CD4-positive, alpha-beta T cell (primary cell): ENCODE measurements around the gene PRKCSH. TPM values are rescaled to one million over a fixed set of nuclear protein-coding genes. Genes with fewer than 3 reads are reported as not detected.

Experiments
- ATAC-seq: fragments of 200-7000 bp; cut with Tn5 transposase; one replicate; pipeline ENCODE4 v1.10.0; 2022; ENCODE audit warnings: mild to moderate bottlenecking; ENCODE audit not compliant: poor library complexity
- CTCF ChIA-PET: fragments of 350-600 bp; sonication (Branson Sonifier 250); formaldehyde crosslinking; loops from one replicate; lab custom pipeline; 2021; ENCODE audit warnings: antibody characterized with exemption, inconsistent platforms; lab: Charles Lee
- POLR2A ChIA-PET: fragments of 350-600 bp; sonication (Branson Sonifier 250); formaldehyde crosslinking; loops from one replicate; lab custom pipeline; 2021; ENCODE audit warnings: antibody characterized with exemption, inconsistent platforms; lab: Charles Lee
- DNase-seq, 14 experiments: peaks; one replicate each; pipeline ENCODE4 v3.0.0-alpha.2; 2013 to 2020; ENCODE audit warnings: mixed read lengths in 2 of 14
- H3K27ac ChIP-seq, 2 donors: one replicate each; pipeline versions ENCODE4 v1.5.1 to v1.7.0; 2013; ENCODE audit warnings: low read length in 2 of 2, low read depth in 1 of 2, mild to moderate bottlenecking in 1 of 2
- H3K27me3 ChIP-seq, 2 experiments: 1 replicate in 1 of 2; 2 replicates in 1 of 2; pipeline versions ENCODE4 v1.6.1 to v1.7.0; 2013; ENCODE audit warnings: low read length in 2 of 2, control low read depth in 1 of 2, mild to moderate bottlenecking in 1 of 2, moderate library complexity in 1 of 2; ENCODE audit not compliant: insufficient read depth in 2 of 2, control insufficient read depth in 1 of 2
- H3K36me3 ChIP-seq: one replicate; pipeline ENCODE4 v1.6.1; 2013; ENCODE audit warnings: low read length, control low read depth; ENCODE audit not compliant: insufficient read depth
- H3K4me1 ChIP-seq: one replicate; pipeline ENCODE4 v1.6.1; 2013; ENCODE audit warnings: low read length, control low read depth; ENCODE audit not compliant: insufficient read depth
- H3K4me3 ChIP-seq: one replicate; pipeline ENCODE4 v1.5.1; 2013; ENCODE audit warnings: mild to moderate bottlenecking, low read length, moderate library complexity
- H3K9me3 ChIP-seq, 2 experiments: 1 replicate in 1 of 2; 2 replicates in 1 of 2; pipeline versions ENCODE4 v1.6.1 to v1.7.0; 2013; ENCODE audit warnings: low read length in 2 of 2, mild to moderate bottlenecking in 2 of 2, control low read depth in 1 of 2, moderate library complexity in 1 of 2; ENCODE audit not compliant: control insufficient read depth in 1 of 2, insufficient read depth in 1 of 2
- H3K27ac Mint-ChIP-seq: one replicate; pipeline ENCODE4 v1.8.0; 2020; ENCODE audit warnings: mixed read lengths
- H3K27me3 Mint-ChIP-seq: one replicate; pipeline ENCODE4 v1.8.0; 2021; ENCODE audit warnings: mixed read lengths
- H3K36me3 Mint-ChIP-seq: one replicate; pipeline ENCODE4 v1.8.0; 2021; ENCODE audit warnings: low read depth, mixed read lengths
- H3K4me1 Mint-ChIP-seq: one replicate; pipeline ENCODE4 v1.8.0; 2021; ENCODE audit warnings: low read depth, mixed read lengths
- H3K4me3 Mint-ChIP-seq: one replicate; pipeline ENCODE4 v1.8.0; 2020; ENCODE audit warnings: mild to moderate bottlenecking, mixed read lengths
- H3K9me3 Mint-ChIP-seq: one replicate; pipeline ENCODE4 v1.8.0; 2020; ENCODE audit warnings: mixed read lengths
- CTCF ChIP-seq: fragments of 200-600 bp; IDR thresholded peaks from one replicate; pipeline ENCODE4 v1.8.0; 2022; ENCODE audit warnings: antibody characterized with exemption, mild to moderate bottlenecking
- intact Hi-C, 2 experiments: fragments of 100-400 bp; cut with DNase I in 1 of 2; cut with micrococcal nuclease in 1 of 2; formaldehyde crosslinking; loops; one replicate each; pipeline versions ENCODE4 v1.15.1 to v1.9.0; 2023 to 2025; cut with DNase I, micrococcal nuclease
- total RNA-seq, 174 experiments: library from RNA in 2 of 174; stranded (reverse) in 2 of 174; gene quantifications; one replicate each; pipeline ENCODE4 v1.2.3 and lab custom pipeline; 2021 to 2026

Gene PRKCSH
- total RNA-seq, 2 experiments from 2014 or later, result 257 to 260 TPM

GRCh38 chr19:11434703-11435056, 755 bp upstream of the PRKCSH start:
- Histone ChIP-seq H3K4me3 (peak overlapping the region; percentile 90), H3K9me3 (no peaks in the 10 kb centered on the region), H3K27me3 (no peaks in the 10 kb centered on the region), H3K4me1 (peaks cover 26% of the 10 kb centered on the region), H3K27ac (peak overlapping the region; percentile 58 to 83), H3K36me3 (peaks cover 21% of the 10 kb centered on the region)
- ATAC-seq (peak; percentile 2), DNase-seq (no peak)
- Mint-ChIP-seq H3K4me1 (peaks cover 21% of the 10 kb centered on the region), H3K36me3 (peaks cover 32% of the 10 kb centered on the region), H3K4me3 (peak overlapping the region; percentile 96), H3K27ac (peak overlapping the region; percentile 84), H3K9me3 (no peaks in the 10 kb centered on the region), H3K27me3 (no peaks in the 10 kb centered on the region)
- intact Hi-C loops, result loop anchor here (1.0 to 10.0 kb wide), 8 partner anchors 48 to 303 kb away; partner anchors contain the start of genes CCDC159 (in 2 of the 2), ELAVL3 (in 2 of the 2), TMEM205 (in 2 of the 2) and ZNF823 (in 1 of the 2)
- no peak for TF ChIP-seq CTCF
- POLR2A ChIA-PET, result interaction anchor here (0.6 to 1.7 kb wide), 8 partner anchors 13 to 553 kb away, joined by 3 to 40 read pairs (median 6); partner anchors contain the start of genes ELOF1 and SWSAP1
- CTCF ChIA-PET, result interaction anchor here (0.6 to 3.7 kb wide), 15 partner anchors 8 to 776 kb away, joined by 3 to 38 read pairs (median 6); partner anchors contain the start of genes CCDC159, SWSAP1 and TMEM205

- peak overlapping the region; percentile 96 for H3K4me3 Mint-ChIP-seq
- no peak for TF ChIP-seq CTCF
- H3K27me3 ChIP-seq, result no peaks in the 10 kb centered on the region
- H3K4me1 ChIP-seq, result peaks cover 26% of the 10 kb centered on the region
- intact Hi-C loops, result loop anchor here (1.0 to 10.0 kb wide), 8 partner anchors 46 to 149 kb away; partner anchors contain the start of genes CCDC159 (in 2 of the 2), ELAVL3 (in 2 of the 2) and TMEM205 (in 2 of the 2)
- H3K36me3 Mint-ChIP-seq, result peaks cover 38% of the 10 kb centered on the region
- peaks cover 21% of the 10 kb centered on the region for H3K4me1 Mint-ChIP-seq
- ATAC-seq, result no peak
- ChIA-PET CTCF (interaction anchor here (0.7 to 3.7 kb wide), 12 partner anchors 9 to 142 kb away, joined by 3 to 38 read pairs (median 6); partner anchors contain the start of genes CCDC159, ELOF1, SWSAP1 and TMEM205), POLR2A (interaction anchor here (0.6 to 1.7 kb wide), 12 partner anchors 14 to 552 kb away, joined by 3 to 40 read pairs (median 4); partner anchors contain the start of genes CCDC159, ECSIT, ELOF1 and SWSAP1)
- peak overlapping the region; percentile 90 for H3K4me3 ChIP-seq
- peaks cover 27% of the 10 kb centered on the region for H3K36me3 ChIP-seq
- no peaks in the 10 kb centered on the region for H3K9me3 Mint-ChIP-seq
- H3K9me3 ChIP-seq, result no peaks in the 10 kb centered on the region
- peak in 1 of 14 experiments; percentile 49 for DNase-seq
- H3K27me3 Mint-ChIP-seq, result no peaks in the 10 kb centered on the region
- peak overlapping the region; percentile 39 to 50 for H3K27ac ChIP-seq
- H3K27ac Mint-ChIP-seq, result peak overlapping the region; percentile 84
These were observed 438 bp downstream of the PRKCSH start for GRCh38 chr19:11435833-11436313.

- POLR2A ChIA-PET, result no interaction called here
- no peaks in the 10 kb centered on the region for H3K27me3 ChIP-seq
- TF ChIP-seq CTCF, result no peak
- H3K36me3 ChIP-seq, result peaks cover 47% of the 10 kb centered on the region
- CTCF ChIA-PET, result interaction anchor here (3.7 kb wide), 1 partner anchor 57 kb away, joined by 38 read pairs; no protein-coding TSS in a partner anchor
- H3K27ac Mint-ChIP-seq, result no peak overlapping the region
- H3K9me3 Mint-ChIP-seq, result no peaks in the 10 kb centered on the region
- ATAC-seq (no peak), DNase-seq (no peak)
- intact Hi-C loops, result loop anchor here (5.0 to 10.0 kb wide), 3 partner anchors 44 to 147 kb away; partner anchors contain the start of gene ELAVL3 (in 2 of the 2)
- H3K4me1 ChIP-seq, result peaks cover 26% of the 10 kb centered on the region
- no peaks in the 10 kb centered on the region for H3K9me3 ChIP-seq
- peaks cover 21% of the 10 kb centered on the region for H3K4me1 Mint-ChIP-seq
- peaks cover 56% of the 10 kb centered on the region for H3K36me3 Mint-ChIP-seq
- H3K27me3 Mint-ChIP-seq, result no peaks in the 10 kb centered on the region
- no peak overlapping the region for H3K4me3 ChIP-seq
- no peak overlapping the region for H3K27ac ChIP-seq
- peak overlapping the region; percentile 80 for H3K4me3 Mint-ChIP-seq
These were observed 2.5 kb downstream of the PRKCSH start for GRCh38 chr19:11437955-11438354.
